Karpas-422 (cell line): Measurements from ENCODE around the gene PTPN14. TPM values are rescaled to one million over a fixed set of nuclear protein-coding genes. Genes with fewer than 3 reads are reported as not detected.

Experiments used
- DNase-seq: peaks from one replicate; pipeline ENCODE4 v3.0.0-alpha.2; 2015
- H2AFZ ChIP-seq: fragments of 200-600 bp; sonication (generic); 2 replicates; pipeline ENCODE4 v1.6.1; 2014; ENCODE audit warnings: antibody characterized with exemption, low read length, mixed read lengths
- H3K27ac ChIP-seq: fragments of 200-600 bp; sonication (generic); 2 replicates; pipeline ENCODE4 v1.5.1; 2014; ENCODE audit warnings: mild to moderate bottlenecking, low read length, moderate library complexity
- H3K27me3 ChIP-seq: fragments of 200-600 bp; sonication (generic); 2 replicates; pipeline ENCODE4 v1.6.1; 2014; ENCODE audit warnings: low read length, mixed read lengths
- H3K36me3 ChIP-seq: fragments of 200-600 bp; sonication (generic); 2 replicates; pipeline ENCODE4 v1.6.1; 2014; ENCODE audit warnings: low read length, mixed read lengths; ENCODE audit not compliant: insufficient read depth
- H3K4me1 ChIP-seq: fragments of 200-600 bp; sonication (generic); 2 replicates; pipeline ENCODE4 v1.6.1; 2014; ENCODE audit warnings: mild to moderate bottlenecking, low read length, mixed read lengths
- H3K4me2 ChIP-seq: fragments of 200-600 bp; sonication (generic); 2 replicates; pipeline ENCODE4 v1.6.1; 2014; ENCODE audit warnings: low read length, low read depth, mild to moderate bottlenecking; ENCODE audit not compliant: poor library complexity, severe bottlenecking
- H3K4me3 ChIP-seq: fragments of 200-600 bp; sonication (generic); 2 replicates; pipeline ENCODE4 v1.5.1; 2014; ENCODE audit warnings: mild to moderate bottlenecking, antibody characterized with exemption, low read length, mixed read lengths
- H3K79me2 ChIP-seq: fragments of 200-600 bp; sonication (generic); 2 replicates; pipeline ENCODE4 v1.6.1; 2014; ENCODE audit warnings: mild to moderate bottlenecking, low read length, mixed read lengths
- H3K9ac ChIP-seq: fragments of 200-600 bp; sonication (generic); 2 replicates; pipeline ENCODE4 v1.6.0; 2014; ENCODE audit warnings: low read length
- H3K9me2 ChIP-seq: fragments of 200-600 bp; sonication (generic), shearing (Covaris generic); replicated peaks from 2 replicates; pipeline ENCODE4 v1.6.0; 2014; ENCODE audit warnings: mild to moderate bottlenecking, low read length, moderate library complexity; ENCODE audit not compliant: insufficient read depth
- H3K9me3 ChIP-seq: fragments of 300-700, 200-600 bp; sonication (generic); 2 replicates; pipeline ENCODE4 v1.6.1; 2014; ENCODE audit warnings: low read length, mixed read lengths
- H4K20me1 ChIP-seq: fragments of 200-600 bp; sonication (generic); 2 replicates; pipeline ENCODE4 v1.6.1; 2014; ENCODE audit warnings: mild to moderate bottlenecking, antibody characterized with exemption, low read length, low read depth; ENCODE audit not compliant: insufficient read depth
- total RNA-seq: library from RNA; depleted of rRNA; stranded (reverse); fragments of >200 nt; shearing (Covaris generic); gene quantifications from 2 replicates; pipeline ENCODE4 v1.2.3, GENCODE V29; 2014; ENCODE audit warnings: low replicate concordance

PTPN14 gene
- total RNA-seq, 1 experiment from 2014 or later = 0.56 TPM

DNA sequence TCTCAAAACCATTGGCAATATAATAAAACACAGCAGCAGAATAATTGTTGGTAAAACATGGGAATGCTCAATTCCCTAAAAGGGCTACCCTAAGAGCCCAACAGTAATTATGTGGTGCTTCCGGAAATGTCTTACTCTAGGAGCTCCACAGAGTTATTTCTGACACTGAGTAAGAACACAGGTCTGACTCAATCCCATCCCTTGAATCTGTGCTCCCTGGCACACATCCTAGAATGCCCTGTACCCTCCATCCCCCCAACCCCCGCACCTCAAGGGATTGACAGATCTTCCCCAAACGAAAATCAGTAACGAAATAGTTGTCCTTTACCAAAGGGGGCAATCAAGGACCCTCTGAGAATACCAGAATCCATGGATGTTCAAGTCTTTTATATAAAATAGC, 198.6 kb downstream of the PTPN14 start:
- no peak for DNase-seq
- H2AFZ ChIP-seq = no peak overlapping the region
- no peak overlapping the region for H3K27ac ChIP-seq
- H3K4me3 ChIP-seq = no peak overlapping the region
- H3K4me2 ChIP-seq = no peak overlapping the region
- H4K20me1 ChIP-seq = no peaks in the 10 kb centered on the region
- no peaks in the 10 kb centered on the region for H3K79me2 ChIP-seq
- no peaks in the 10 kb centered on the region for H3K27me3 ChIP-seq
- H3K4me1 ChIP-seq = peaks cover 6% of the 10 kb centered on the region; the same call in 1 of the 2 replicates
- H3K9me2 ChIP-seq = no peaks in the 10 kb centered on the region
- H3K9ac ChIP-seq = no peak overlapping the region
- no peaks in the 10 kb centered on the region for H3K36me3 ChIP-seq
- no peaks in the 10 kb centered on the region for H3K9me3 ChIP-seq

DNA sequence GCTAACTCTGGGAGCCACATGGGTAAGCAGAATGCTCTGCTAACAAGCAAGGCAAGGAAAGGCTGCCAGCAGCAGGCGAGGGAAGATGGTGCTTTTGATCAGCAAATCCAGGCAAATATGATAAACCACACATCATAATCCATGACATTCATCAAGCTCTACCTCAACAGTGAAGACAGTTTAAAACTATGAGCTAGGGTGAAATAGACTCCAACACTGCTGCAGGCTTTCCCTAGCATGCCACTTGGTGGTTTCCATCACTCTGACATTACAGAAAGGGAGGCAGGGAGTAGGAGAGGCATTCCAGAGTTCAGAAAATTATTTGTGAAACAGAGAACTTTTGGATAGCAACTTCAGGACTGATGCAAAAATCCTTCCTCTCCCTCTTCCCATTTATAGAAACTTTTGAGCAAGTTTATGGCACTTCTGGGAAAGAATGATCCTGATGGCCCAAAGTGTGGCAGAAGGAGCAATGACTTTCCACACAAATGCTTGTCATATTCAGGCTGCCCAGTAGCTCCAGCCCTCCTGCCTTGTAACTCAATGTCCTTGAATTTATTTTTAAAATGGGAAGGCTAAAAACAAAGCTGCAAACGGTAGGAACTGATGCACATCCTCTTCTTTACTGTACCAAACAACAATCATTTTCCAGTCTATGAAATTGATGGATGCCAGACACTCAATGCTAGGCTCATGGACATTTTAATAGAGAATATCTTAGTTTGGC, 199.7 kb downstream of the PTPN14 start:
- H3K4me3 ChIP-seq = no peak overlapping the region
- H3K27me3 ChIP-seq = no peaks in the 10 kb centered on the region
- no peaks in the 10 kb centered on the region for H3K9me3 ChIP-seq
- H4K20me1 ChIP-seq = no peaks in the 10 kb centered on the region
- no peak overlapping the region for H2AFZ ChIP-seq
- no peak overlapping the region for H3K4me2 ChIP-seq
- DNase-seq = no peak
- H3K9ac ChIP-seq = no peak overlapping the region
- no peaks in the 10 kb centered on the region for H3K9me2 ChIP-seq
- H3K4me1 ChIP-seq = peaks cover 7% of the 10 kb centered on the region; the same call in 1 of the 2 replicates
- H3K27ac ChIP-seq = no peak overlapping the region
- no peaks in the 10 kb centered on the region for H3K79me2 ChIP-seq
- no peaks in the 10 kb centered on the region for H3K36me3 ChIP-seq

DNA sequence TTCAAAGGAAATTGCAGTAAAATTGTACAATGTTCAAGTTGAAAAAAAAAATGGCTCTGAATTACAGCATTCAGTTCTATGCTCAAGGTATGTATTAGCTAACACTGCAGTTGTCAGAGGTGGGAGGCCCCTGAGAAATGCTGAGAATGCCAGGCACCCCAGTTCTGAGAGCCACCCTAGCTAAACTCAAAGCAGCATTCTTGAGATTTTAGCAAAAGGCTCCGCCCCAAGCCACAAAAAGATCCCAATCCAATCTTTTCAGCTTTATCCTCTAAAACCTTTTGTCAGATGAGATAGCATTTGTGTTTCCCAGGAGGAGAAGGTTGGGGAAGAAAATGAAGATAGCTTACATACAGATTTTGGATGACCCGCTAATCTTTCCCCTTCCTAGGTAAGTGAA, 201.6 kb downstream of the PTPN14 start:
- no peak for DNase-seq
- Histone ChIP-seq H3K9ac (no peak overlapping the region), H3K9me3 (no peaks in the 10 kb centered on the region), H3K4me1 (peaks cover 7% of the 10 kb centered on the region; the same call in 1 of the 2 replicates), H4K20me1 (no peaks in the 10 kb centered on the region), H3K4me2 (no peak overlapping the region), H3K27me3 (no peaks in the 10 kb centered on the region), H3K36me3 (no peaks in the 10 kb centered on the region), H3K4me3 (no peak overlapping the region), H3K79me2 (no peaks in the 10 kb centered on the region), H2AFZ (no peak overlapping the region), H3K9me2 (no peaks in the 10 kb centered on the region), H3K27ac (no peak overlapping the region)

DNA sequence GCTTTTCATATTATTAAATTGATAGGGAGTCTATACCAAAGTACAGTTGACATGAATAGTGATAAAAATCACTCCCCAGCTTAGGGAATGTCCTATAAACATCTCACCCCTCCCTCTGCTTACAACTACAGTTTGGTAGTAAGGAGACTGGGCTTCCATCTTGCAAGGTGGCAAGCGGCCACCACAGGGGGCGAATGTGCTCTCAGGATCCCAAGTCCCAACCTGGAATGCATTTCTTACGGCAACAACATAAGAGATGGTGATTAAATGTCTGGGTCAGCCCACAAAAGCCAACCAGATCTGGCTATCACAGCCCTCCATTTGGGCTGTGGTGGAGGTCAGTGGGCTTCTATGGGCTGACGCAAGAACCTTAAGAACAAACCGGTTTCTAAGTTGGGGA, 202.4 kb downstream of the PTPN14 start:
- Histone ChIP-seq H3K79me2 (no peaks in the 10 kb centered on the region), H4K20me1 (no peaks in the 10 kb centered on the region), H3K4me1 (peaks cover 7% of the 10 kb centered on the region; the same call in 1 of the 2 replicates)

DNA sequence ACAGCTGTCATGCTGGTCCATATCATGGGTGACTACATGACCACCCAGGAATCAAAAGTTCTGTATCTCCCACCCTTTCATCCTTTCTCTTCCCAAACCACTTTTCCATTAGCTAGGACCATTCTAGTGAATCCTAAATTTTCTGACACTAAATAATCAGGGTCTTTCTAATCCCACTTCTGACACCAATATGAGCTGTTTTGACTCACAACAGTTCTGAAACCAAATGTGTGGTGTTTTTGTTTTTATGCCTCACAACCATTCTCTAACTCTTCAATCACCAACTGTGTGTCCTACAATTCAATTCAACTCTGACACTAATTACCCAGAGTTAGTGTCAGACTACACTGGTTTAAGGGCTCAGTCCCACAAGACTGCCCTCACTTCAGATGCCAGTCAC, 206.5 kb downstream of the PTPN14 start:
- H3K9ac ChIP-seq = no peak overlapping the region
- H3K36me3 ChIP-seq = no peaks in the 10 kb centered on the region
- no peaks in the 10 kb centered on the region for H3K9me3 ChIP-seq
- peaks cover 7% of the 10 kb centered on the region; the same call in 1 of the 2 replicates for H3K4me1 ChIP-seq
- no peaks in the 10 kb centered on the region for H4K20me1 ChIP-seq
- no peaks in the 10 kb centered on the region for H3K79me2 ChIP-seq
- DNase-seq = no peak
- H3K27ac ChIP-seq = no peak overlapping the region
- no peak overlapping the region for H2AFZ ChIP-seq
- no peak overlapping the region for H3K4me3 ChIP-seq
- no peaks in the 10 kb centered on the region for H3K27me3 ChIP-seq
- H3K4me2 ChIP-seq = no peak overlapping the region
- H3K9me2 ChIP-seq = no peaks in the 10 kb centered on the region

More for the DNA sequence above, 202.4 kb downstream of the PTPN14 start:
- no peaks in the 10 kb centered on the region for H3K36me3 ChIP-seq
- no peak for DNase-seq
- H3K4me3 ChIP-seq = no peak overlapping the region
- H3K9me3 ChIP-seq = no peaks in the 10 kb centered on the region
- H3K27ac ChIP-seq = no peak overlapping the region
- no peaks in the 10 kb centered on the region for H3K27me3 ChIP-seq
- no peaks in the 10 kb centered on the region for H3K9me2 ChIP-seq
- no peak overlapping the region for H3K9ac ChIP-seq
- no peak overlapping the region for H3K4me2 ChIP-seq
- no peak overlapping the region for H2AFZ ChIP-seq

DNA sequence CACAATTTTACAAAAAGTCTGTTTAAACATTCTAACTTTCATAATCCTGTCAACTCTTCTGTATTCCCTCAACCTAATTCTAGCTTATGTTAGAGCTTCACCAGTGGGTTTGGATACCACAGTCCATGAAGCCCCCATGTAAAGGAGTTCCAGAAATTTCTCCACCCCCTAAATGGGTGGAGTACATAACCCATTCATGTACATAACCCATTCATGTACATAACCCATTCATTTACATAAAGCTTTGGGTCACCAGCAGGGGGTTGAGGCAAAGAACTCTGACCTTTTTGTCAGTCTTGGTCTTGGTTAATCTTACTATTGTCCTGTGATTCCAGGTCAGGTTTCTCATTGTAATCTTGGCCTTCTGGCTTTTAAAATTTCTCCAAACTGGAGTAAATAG, 208.9 kb downstream of the PTPN14 start:
- Histone ChIP-seq H3K4me3 (no peak overlapping the region), H3K9me3 (no peaks in the 10 kb centered on the region), H3K27ac (no peak overlapping the region), H3K4me1 (peaks cover 10% of the 10 kb centered on the region), H2AFZ (no peak overlapping the region), H4K20me1 (no peaks in the 10 kb centered on the region), H3K4me2 (no peak overlapping the region), H3K9me2 (no peaks in the 10 kb centered on the region), H3K36me3 (no peaks in the 10 kb centered on the region), H3K79me2 (no peaks in the 10 kb centered on the region), H3K27me3 (no peaks in the 10 kb centered on the region), H3K9ac (no peak overlapping the region)
- no peak for DNase-seq

DNA sequence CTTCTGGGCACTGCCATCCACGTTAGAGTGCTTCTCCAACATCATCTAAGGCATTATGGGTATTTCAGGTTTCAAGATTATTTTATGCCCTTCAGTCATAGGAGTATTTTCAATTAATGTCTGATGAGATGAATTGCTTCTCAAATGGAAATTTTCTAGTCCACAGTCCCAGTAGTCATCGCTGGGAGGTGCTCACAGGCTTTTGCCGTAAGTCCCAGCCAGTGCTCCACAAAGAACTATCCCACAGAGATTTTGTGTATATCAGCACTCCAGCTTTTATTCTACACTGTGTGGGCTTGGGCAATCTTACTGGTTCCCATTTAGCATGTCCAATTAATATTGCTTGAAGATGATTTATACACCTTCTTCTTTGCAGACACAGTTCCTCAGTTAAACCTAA, 209.5 kb downstream of the PTPN14 start:
- Histone ChIP-seq H3K9me3 (no peaks in the 10 kb centered on the region), H3K36me3 (no peaks in the 10 kb centered on the region), H4K20me1 (no peaks in the 10 kb centered on the region), H3K27ac (no peak overlapping the region), H3K4me1 (peaks cover 16% of the 10 kb centered on the region), H2AFZ (no peak overlapping the region), H3K9me2 (no peaks in the 10 kb centered on the region), H3K79me2 (no peaks in the 10 kb centered on the region), H3K4me2 (no peak overlapping the region), H3K27me3 (no peaks in the 10 kb centered on the region), H3K4me3 (no peak overlapping the region), H3K9ac (no peak overlapping the region)
- no peak for DNase-seq

DNA sequence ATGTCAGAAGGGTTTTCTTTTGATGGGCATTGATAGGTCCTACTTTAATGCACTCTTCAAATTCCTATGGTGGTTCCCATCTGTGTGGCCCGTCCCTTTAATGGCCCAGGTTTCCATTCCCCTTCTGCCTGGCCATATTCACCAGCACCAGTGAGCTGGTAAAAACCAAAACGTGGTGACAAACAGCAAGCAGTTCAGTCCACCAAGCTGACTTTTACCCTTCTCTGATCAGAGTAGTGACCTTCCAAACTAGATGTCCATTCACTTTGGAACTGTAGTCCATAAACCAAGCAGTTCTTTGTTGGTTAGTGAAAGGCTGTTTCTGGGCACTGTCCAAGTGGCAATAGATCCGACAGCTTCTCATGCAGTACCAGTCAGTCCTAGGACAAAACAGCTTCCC, 209.9 kb downstream of the PTPN14 start:
- Histone ChIP-seq H3K9me2 (no peaks in the 10 kb centered on the region), H2AFZ (no peak overlapping the region), H3K79me2 (no peaks in the 10 kb centered on the region), H3K36me3 (no peaks in the 10 kb centered on the region), H3K9me3 (no peaks in the 10 kb centered on the region), H3K27me3 (no peaks in the 10 kb centered on the region), H3K4me2 (no peak overlapping the region), H3K4me1 (peaks cover 19% of the 10 kb centered on the region), H3K27ac (no peak overlapping the region), H3K9ac (no peak overlapping the region), H4K20me1 (no peaks in the 10 kb centered on the region), H3K4me3 (no peak overlapping the region)
- no peak for DNase-seq
